ENCODE data around the gene MICAL3.

DNA sequence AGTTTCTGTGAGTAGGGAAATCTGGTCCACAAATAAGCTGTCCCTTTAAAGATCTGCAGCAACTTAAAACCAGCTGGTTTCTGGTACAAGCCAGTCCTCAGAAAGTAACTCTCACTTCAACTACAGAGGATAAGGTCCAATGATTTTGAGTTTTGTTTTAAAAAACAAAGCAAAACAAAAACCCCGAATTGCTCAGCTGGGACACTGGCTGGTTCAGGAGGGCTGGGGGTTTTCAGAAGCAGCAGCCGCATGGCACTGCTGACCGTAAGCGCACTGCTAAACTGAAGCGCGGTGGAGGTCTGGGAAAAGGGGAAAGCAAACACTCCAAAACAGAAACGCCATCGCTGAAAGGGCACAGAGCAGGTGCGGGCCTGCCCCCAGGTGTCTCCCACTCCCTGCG, 59.7 kb downstream of the MICAL3 start:
- TF ChIP-seq, protein P1, sequence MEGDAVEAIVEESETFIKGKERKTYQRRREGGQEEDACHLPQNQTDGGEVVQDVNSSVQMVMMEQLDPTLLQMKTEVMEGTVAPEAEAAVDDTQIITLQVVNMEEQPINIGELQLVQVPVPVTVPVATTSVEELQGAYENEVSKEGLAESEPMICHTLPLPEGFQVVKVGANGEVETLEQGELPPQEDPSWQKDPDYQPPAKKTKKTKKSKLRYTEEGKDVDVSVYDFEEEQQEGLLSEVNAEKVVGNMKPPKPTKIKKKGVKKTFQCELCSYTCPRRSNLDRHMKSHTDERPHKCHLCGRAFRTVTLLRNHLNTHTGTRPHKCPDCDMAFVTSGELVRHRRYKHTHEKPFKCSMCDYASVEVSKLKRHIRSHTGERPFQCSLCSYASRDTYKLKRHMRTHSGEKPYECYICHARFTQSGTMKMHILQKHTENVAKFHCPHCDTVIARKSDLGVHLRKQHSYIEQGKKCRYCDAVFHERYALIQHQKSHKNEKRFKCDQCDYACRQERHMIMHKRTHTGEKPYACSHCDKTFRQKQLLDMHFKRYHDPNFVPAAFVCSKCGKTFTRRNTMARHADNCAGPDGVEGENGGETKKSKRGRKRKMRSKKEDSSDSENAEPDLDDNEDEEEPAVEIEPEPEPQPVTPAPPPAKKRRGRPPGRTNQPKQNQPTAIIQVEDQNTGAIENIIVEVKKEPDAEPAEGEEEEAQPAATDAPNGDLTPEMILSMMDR (conservative IDR thresholded peaks at IDR 0.05; ENCODE audit: low read depth, low read length), result no peak
- no peak for TF ChIP-seq EZH2 (IDR thresholded peaks at IDR 0.05; ENCODE audit: low read length, unreplicated experiment)
